HEK293 (cell line): ENCODE results near the gene SPHK1.

ENCODE experiments used
- TRIM28 ChIP-seq: IDR thresholded peaks from 2 replicates; pipeline ENCODE4 v1.6.1; 2011; ENCODE audit warnings: low read length, control low read depth, borderline replicate concordance
- ZBTB21 ChIP-seq: fragments of 450-650 bp; formaldehyde crosslinking; IDR thresholded peaks from 2 replicates; pipeline ENCODE4 v1.5.1; 2017; ENCODE audit warnings: missing biosample characterization, missing genetic modification characterization
- ZNF184 ChIP-seq: fragments of 450-650 bp; IDR thresholded peaks from 2 replicates; pipeline ENCODE4 v1.5.1; 2018; ENCODE audit warnings: missing biosample characterization, mild to moderate bottlenecking, missing genetic modification characterization
- ZNF23 ChIP-seq: fragments of 450-650 bp; formaldehyde crosslinking; IDR thresholded peaks from 2 replicates; pipeline ENCODE4 v1.5.1; 2016; ENCODE audit warnings: missing biosample characterization, missing genetic modification characterization, borderline replicate concordance
- ZNF311 ChIP-seq: fragments of 450-650 bp; formaldehyde crosslinking; IDR thresholded peaks from 2 replicates; pipeline ENCODE4 v1.5.1; 2017; ENCODE audit warnings: missing biosample characterization, missing genetic modification characterization, borderline replicate concordance
- ZNF529 ChIP-seq: fragments of 450-650 bp; formaldehyde crosslinking; IDR thresholded peaks from 2 replicates; pipeline ENCODE4 v1.5.1; 2017; ENCODE audit warnings: missing genetic modification characterization, missing biosample characterization; ENCODE audit not compliant: insufficient replicate concordance
- ZNF596 ChIP-seq: fragments of 450-650 bp; IDR thresholded peaks from 2 replicates; pipeline ENCODE4 v1.5.0; 2018; ENCODE audit warnings: missing biosample characterization, mild to moderate bottlenecking, missing genetic modification characterization, moderate library complexity
- TF ChIP-seq, protein P1 (sequence below): fragments of 450-650 bp; formaldehyde crosslinking; IDR thresholded peaks from 2 replicates; pipeline ENCODE4 v1.5.1; 2016; ENCODE audit warnings: missing biosample characterization, missing genetic modification characterization
- TF ChIP-seq, protein P2 (sequence below): fragments of 450-650 bp; formaldehyde crosslinking; IDR thresholded peaks from 2 replicates; pipeline ENCODE4 v1.5.1; 2017; ENCODE audit warnings: missing biosample characterization, missing genetic modification characterization
- TF ChIP-seq, protein P3 (sequence below): fragments of 450-650 bp; formaldehyde crosslinking; optimal IDR thresholded peaks from 2 replicates; pipeline ENCODE3; 2016; ENCODE audit warnings: missing biosample characterization, mild to moderate bottlenecking, missing genetic modification characterization

DNA sequence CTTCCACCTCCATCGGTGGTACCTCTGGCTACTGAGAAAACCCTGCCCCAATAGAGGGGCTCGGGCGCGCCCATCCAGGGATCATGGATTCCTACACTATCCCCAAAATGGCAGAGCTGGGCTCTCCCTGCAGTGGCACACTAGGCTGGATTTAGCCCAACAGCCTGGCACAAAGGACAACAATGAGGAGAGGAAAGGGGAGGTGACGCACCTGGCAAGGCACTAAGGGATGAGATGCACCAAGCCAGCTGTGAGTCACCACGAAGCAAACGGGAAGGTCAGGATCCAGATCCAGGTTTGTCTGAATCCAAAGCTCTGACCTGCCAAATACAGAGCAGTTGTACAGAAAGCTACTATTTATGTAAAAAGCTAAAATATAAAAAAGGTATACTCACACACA, 50.5 kb downstream of the SPHK1 start:
- TF ChIP-seq TRIM28 (no peak), ZNF529 (tag by site-specific recombination) (no peak), ZNF23 (tag by site-specific recombination) (no peak), ZNF596 (tag by site-specific recombination) (no peak), ZNF184 (tag by site-specific recombination) (no peak), ZBTB21 (tag by site-specific recombination) (no peak), ZNF311 (tag by site-specific recombination) (no peak)
- TF ChIP-seq, protein P1, sequence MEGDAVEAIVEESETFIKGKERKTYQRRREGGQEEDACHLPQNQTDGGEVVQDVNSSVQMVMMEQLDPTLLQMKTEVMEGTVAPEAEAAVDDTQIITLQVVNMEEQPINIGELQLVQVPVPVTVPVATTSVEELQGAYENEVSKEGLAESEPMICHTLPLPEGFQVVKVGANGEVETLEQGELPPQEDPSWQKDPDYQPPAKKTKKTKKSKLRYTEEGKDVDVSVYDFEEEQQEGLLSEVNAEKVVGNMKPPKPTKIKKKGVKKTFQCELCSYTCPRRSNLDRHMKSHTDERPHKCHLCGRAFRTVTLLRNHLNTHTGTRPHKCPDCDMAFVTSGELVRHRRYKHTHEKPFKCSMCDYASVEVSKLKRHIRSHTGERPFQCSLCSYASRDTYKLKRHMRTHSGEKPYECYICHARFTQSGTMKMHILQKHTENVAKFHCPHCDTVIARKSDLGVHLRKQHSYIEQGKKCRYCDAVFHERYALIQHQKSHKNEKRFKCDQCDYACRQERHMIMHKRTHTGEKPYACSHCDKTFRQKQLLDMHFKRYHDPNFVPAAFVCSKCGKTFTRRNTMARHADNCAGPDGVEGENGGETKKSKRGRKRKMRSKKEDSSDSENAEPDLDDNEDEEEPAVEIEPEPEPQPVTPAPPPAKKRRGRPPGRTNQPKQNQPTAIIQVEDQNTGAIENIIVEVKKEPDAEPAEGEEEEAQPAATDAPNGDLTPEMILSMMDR (tag by site-specific recombination): no peak
- TF ChIP-seq, protein P2, sequence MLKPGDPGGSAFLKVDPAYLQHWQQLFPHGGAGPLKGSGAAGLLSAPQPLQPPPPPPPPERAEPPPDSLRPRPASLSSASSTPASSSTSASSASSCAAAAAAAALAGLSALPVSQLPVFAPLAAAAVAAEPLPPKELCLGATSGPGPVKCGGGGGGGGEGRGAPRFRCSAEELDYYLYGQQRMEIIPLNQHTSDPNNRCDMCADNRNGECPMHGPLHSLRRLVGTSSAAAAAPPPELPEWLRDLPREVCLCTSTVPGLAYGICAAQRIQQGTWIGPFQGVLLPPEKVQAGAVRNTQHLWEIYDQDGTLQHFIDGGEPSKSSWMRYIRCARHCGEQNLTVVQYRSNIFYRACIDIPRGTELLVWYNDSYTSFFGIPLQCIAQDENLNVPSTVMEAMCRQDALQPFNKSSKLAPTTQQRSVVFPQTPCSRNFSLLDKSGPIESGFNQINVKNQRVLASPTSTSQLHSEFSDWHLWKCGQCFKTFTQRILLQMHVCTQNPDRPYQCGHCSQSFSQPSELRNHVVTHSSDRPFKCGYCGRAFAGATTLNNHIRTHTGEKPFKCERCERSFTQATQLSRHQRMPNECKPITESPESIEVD: no peak
- TF ChIP-seq, protein P3, sequence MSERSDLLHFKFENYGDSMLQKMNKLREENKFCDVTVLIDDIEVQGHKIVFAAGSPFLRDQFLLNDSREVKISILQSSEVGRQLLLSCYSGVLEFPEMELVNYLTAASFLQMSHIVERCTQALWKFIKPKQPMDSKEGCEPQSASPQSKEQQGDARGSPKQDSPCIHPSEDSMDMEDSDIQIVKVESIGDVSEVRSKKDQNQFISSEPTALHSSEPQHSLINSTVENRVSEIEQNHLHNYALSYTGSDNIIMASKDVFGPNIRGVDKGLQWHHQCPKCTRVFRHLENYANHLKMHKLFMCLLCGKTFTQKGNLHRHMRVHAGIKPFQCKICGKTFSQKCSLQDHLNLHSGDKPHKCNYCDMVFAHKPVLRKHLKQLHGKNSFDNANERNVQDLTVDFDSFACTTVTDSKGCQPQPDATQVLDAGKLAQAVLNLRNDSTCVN (tag by site-specific recombination): no peak
